ENCODE measurements around the gene UNC5C.

UNC5C gene

GRCh38 chr4:95255396-95256107 lies 293.2 kb downstream of the UNC5C start:
- no peak for DNase-seq
- Histone ChIP-seq H3K36me3 (peaks cover 10% of the 10 kb centered on the region), H3K4me1 (no peaks in the 10 kb centered on the region), H3K27me3 (no peaks in the 10 kb centered on the region), H3K4me3 (ENCODE audit: low read depth, low read length) (no peak overlapping the region), H3K9me3 (peaks cover 2% of the 10 kb centered on the region; the same call in 1 of the 2 replicates)
- TF ChIP-seq, protein P1, sequence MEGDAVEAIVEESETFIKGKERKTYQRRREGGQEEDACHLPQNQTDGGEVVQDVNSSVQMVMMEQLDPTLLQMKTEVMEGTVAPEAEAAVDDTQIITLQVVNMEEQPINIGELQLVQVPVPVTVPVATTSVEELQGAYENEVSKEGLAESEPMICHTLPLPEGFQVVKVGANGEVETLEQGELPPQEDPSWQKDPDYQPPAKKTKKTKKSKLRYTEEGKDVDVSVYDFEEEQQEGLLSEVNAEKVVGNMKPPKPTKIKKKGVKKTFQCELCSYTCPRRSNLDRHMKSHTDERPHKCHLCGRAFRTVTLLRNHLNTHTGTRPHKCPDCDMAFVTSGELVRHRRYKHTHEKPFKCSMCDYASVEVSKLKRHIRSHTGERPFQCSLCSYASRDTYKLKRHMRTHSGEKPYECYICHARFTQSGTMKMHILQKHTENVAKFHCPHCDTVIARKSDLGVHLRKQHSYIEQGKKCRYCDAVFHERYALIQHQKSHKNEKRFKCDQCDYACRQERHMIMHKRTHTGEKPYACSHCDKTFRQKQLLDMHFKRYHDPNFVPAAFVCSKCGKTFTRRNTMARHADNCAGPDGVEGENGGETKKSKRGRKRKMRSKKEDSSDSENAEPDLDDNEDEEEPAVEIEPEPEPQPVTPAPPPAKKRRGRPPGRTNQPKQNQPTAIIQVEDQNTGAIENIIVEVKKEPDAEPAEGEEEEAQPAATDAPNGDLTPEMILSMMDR (IDR thresholded peaks at IDR 0.05; ENCODE audit: low read depth, low read length): no peak

- H3K27me3 ChIP-seq: no peaks in the 10 kb centered on the region
Measured at GRCh38 chr4:95251568-95251967, 297.2 kb downstream of the UNC5C start.

GRCh38 chr4:95250544-95251137 lies 298.1 kb downstream of the UNC5C start:
- Histone ChIP-seq H3K4me3 (ENCODE audit: low read depth, low read length) (no peak overlapping the region), H3K36me3 (peaks cover 48% of the 10 kb centered on the region), H3K27me3 (no peaks in the 10 kb centered on the region), H3K9me3 (no peaks in the 10 kb centered on the region), H3K4me1 (no peaks in the 10 kb centered on the region)
- no peak for DNase-seq
- TF ChIP-seq, protein P1 (IDR thresholded peaks at IDR 0.05; ENCODE audit: low read depth, low read length): no peak

More at GRCh38 chr4:95251568-95251967, 297.2 kb downstream of the UNC5C start:
- Histone ChIP-seq H3K4me1 (no peaks in the 10 kb centered on the region), H3K9me3 (peaks cover 2% of the 10 kb centered on the region; the same call in 1 of the 2 replicates), H3K36me3 (peaks cover 41% of the 10 kb centered on the region), H3K4me3 (ENCODE audit: low read depth, low read length) (no peak overlapping the region)
- DNase-seq: no peak
- TF ChIP-seq, protein P1 (IDR thresholded peaks at IDR 0.05; ENCODE audit: low read depth, low read length): no peak

- H3K36me3 ChIP-seq: peaks cover 59% of the 10 kb centered on the region
- H3K9me3 ChIP-seq: no peaks in the 10 kb centered on the region
- DNase-seq: no peak
- no peaks in the 10 kb centered on the region for H3K27me3 ChIP-seq
- TF ChIP-seq, protein P1 (IDR thresholded peaks at IDR 0.05; ENCODE audit: low read depth, low read length): no peak
- no peak overlapping the region for H3K4me3 ChIP-seq (ENCODE audit: low read depth, low read length)
- no peaks in the 10 kb centered on the region for H3K4me1 ChIP-seq
Measured at GRCh38 chr4:95249426-95250021, 299.2 kb downstream of the UNC5C start.

DNA sequence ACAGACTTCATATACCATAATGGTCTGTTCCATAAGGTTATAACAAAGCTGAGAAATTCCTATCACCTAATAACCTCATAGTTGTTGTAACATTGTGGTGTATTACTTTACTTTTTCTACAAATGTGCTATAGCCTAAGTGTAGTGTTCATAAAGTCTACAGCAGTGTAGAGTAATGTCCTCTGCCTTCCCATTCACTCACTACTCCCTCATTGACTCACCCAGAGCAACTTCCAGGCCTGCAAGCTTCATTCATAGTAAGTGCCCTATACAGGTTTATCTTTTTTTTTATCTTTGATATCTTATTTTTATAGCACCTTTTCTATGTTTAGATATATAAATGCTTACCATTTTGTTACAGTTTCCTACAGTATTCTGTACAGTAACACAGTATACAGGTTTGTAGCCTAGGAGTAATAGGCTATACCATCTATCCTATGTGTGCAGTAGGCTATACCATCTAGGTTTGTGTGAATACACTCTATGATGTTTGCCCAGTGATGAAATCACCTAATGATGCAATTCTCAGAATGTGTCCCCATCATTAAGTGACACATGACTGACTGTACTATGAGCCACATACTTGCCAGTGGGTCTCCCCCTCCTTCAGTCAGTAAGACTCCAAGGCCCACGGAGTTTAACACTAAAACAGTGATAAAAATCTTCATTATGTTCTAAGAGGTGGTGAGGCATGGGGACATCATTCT lies 299.9 kb downstream of the UNC5C start:
- Histone ChIP-seq H3K36me3 (peaks cover 63% of the 10 kb centered on the region), H3K9me3 (no peaks in the 10 kb centered on the region), H3K4me1 (no peaks in the 10 kb centered on the region), H3K27me3 (no peaks in the 10 kb centered on the region), H3K4me3 (ENCODE audit: low read depth, low read length) (no peak overlapping the region)
- DNase-seq: no peak
- TF ChIP-seq, protein P1 (IDR thresholded peaks at IDR 0.05; ENCODE audit: low read depth, low read length): no peak

All from BE2C (cell line).